ENCODE measurements around the gene JKAMP. TPM values are rescaled to one million over a fixed set of nuclear protein-coding genes. Genes with fewer than 3 reads are reported as not detected.

JKAMP gene
- polyA plus RNA-seq, 1 donor from 2014 or later: 40.9 TPM

DNA sequence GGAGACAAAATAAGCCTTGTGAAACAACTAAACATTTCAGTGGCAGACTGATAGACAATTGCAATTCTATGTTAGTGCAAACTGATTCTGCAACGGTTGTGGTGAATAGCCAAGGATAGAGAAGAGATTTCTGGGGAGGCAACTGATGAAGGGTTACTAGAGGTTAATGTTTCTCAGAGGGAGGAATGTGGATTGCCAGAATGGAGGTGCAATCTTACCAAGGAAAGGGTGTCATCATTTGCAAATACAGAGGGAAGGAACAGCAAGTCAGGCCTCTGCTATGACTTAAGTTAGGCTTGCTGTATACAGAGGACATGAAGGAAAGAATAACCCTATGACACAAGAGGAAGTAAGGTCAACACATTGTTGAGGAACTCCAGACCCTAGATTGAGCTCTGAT lies 56.5 kb downstream of the JKAMP start:
- Mint-ChIP-seq H3K4me3 (no peak overlapping the region), H3K9me3 (no peaks in the 10 kb centered on the region), H3K36me3 (no peaks in the 10 kb centered on the region), H3K4me1 (peaks cover 2 to 8% (median 6%) of the 10 kb centered on the region in 3 donors), H3K27ac (no peak overlapping the region), H3K27me3 (peaks cover 12% of the 10 kb centered on the region)

DNA sequence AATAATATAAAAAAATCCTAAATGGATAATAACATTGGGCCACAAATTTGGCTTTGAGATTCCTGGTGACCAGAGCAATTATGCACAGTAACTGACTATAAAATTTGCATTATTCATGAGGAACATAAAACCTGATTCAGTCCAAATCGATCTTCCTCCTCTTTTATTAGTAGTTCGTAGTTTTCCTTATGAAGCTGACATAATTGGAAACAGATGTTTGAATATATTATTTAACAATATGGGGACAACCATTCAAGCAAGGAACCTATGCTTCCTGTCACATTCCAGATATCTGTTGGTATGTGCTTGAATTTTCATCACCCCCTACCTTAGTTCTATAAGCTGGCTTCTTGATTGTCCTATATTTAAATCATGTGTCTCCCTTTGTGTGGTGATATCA lies 57.4 kb downstream of the JKAMP start:
- H3K27ac Mint-ChIP-seq: no peak overlapping the region
- H3K4me3 Mint-ChIP-seq: no peak overlapping the region
- H3K36me3 Mint-ChIP-seq: no peaks in the 10 kb centered on the region
- no peaks in the 10 kb centered on the region for H3K9me3 Mint-ChIP-seq
- H3K4me1 Mint-ChIP-seq: peaks cover 2 to 8% (median 6%) of the 10 kb centered on the region in 3 donors
- H3K27me3 Mint-ChIP-seq: peaks cover 9% of the 10 kb centered on the region

DNA sequence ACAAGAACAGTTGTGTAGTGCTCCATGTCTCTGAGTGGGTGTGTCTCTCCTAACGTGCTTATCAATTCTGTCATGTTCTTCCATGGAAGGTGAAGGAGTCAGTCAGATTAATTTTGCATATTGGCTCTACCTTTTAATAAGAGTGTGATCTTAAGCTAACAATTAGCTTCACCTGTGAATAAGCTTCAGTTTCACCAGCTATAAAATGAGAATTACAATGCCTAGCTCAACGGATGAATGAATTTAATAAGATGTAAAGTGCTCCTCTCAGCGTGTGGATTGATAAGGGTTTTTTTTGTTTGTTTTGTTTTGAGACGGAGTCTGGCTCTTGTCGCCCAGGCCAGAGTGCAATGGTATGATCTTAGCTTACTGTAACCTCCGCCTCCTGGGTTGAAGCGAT lies 59.6 kb downstream of the JKAMP start:
- H3K27me3 Mint-ChIP-seq: peaks cover 15% of the 10 kb centered on the region
- H3K4me1 Mint-ChIP-seq: peaks cover 2 to 3% (median 2%) of the 10 kb centered on the region in 3 donors
- H3K4me3 Mint-ChIP-seq: no peak overlapping the region
- no peaks in the 10 kb centered on the region for H3K36me3 Mint-ChIP-seq
- H3K27ac Mint-ChIP-seq: no peak overlapping the region
- no peaks in the 10 kb centered on the region for H3K9me3 Mint-ChIP-seq

DNA sequence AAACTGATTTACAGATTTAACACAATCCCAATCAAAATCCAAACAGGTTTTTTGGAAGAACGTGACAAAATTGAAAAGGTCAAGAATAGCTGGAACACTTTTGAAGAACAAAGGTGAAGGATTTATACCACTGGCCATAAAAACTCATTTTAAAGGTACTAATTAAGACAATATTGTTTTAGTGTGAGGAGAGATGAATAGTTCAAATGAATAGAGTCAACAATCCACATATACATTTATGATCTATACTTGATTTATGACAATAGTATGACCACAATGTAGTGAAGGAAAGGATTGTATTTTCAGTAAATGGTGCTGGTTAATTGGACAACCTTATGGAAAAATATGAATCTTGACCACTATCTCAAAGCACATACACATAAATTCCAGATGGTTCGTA lies 63.0 kb downstream of the JKAMP start:
- Mint-ChIP-seq H3K27ac (no peak overlapping the region), H3K4me1 (no peaks in the 10 kb centered on the region), H3K9me3 (no peaks in the 10 kb centered on the region), H3K36me3 (no peaks in the 10 kb centered on the region), H3K27me3 (peaks cover 17% of the 10 kb centered on the region), H3K4me3 (no peak overlapping the region)

Other genes starting within 250 kb of the JKAMP start
- 0.36 TPM for gene GPR135, start 19.1 kb upstream of the JKAMP start, polyA plus RNA-seq
- 10.1 TPM for gene L3HYPDH, start 109 bp upstream of the JKAMP start, polyA plus RNA-seq
- not detected for gene CCDC175, start 92.3 kb downstream of the JKAMP start, polyA plus RNA-seq